ENCODE measurements around the gene MOB3C.

GRCh38 chr1:46613661-46614603, 2.7 kb downstream of the MOB3C start:
- TF ChIP-seq POLR2A (IDR thresholded peaks at IDR 0.05), result peak in 1 of 3 donors; percentile 16
- no peak for TF ChIP-seq CTCF (IDR thresholded peaks at IDR 0.05)
